Activated naive CD8-positive, alpha-beta T cell treated with anti-CD3 and anti-CD28 coated beads, Interleukin-2, amount 50 U/mL, for 16 hours (primary cell): ENCODE results near the gene OSBP.

Experiments
- DNase-seq: peaks from one replicate; pipeline ENCODE4 v3.0.0-alpha.2; 2020; ENCODE audit warnings: low read depth, low spot score

OSBP gene

GRCh38 chr11:59602432-59602831 is 13.1 kb downstream of the OSBP start:
- DNase-seq = no peak

GRCh38 chr11:59601788-59602187 is 13.8 kb downstream of the OSBP start:
- DNase-seq = no peak

- DNase-seq = no peak
Observed at GRCh38 chr11:59600636-59601035, 14.9 kb downstream of the OSBP start.

DNA sequence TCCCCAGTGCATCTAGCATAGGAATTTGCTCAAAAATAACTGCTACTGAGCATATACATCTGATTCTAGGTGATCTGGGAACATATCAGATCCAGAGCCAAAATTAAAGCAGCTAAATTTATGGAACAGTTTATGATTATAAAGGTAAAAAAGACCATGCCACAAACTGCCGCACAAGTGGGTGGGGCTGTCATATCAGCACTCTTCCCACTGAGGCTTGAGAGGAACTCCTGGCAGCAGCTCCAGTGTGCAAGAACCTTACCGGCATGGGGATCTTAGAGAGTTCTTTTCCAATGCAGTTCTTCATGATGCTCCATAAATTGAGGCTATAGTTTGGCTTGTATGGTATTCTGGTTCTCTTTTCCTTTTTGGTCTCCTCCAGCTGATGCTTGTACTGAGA is 15.3 kb downstream of the OSBP start:
- no peak for DNase-seq

DNA sequence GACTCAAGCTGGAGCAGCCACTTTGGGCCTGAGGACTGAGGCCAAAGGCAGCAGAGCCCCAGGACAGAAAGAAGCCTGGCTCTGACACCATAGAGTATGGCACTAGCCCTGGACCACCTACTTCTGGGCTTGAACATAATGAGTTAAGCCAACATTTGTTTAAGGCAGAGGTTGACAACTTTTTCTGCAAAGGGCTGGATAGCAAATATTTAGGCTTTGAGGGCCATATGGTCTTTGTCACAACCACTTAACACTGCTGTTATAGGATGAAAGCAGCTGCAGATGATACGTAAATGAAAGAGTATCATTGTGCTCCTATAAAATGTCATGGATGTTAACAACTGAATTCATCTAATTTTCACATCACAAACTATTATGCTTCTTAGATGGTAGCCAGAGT is 16.6 kb downstream of the OSBP start:
- no peak for DNase-seq

- no peak for DNase-seq
Observed at GRCh38 chr11:59584294-59584693, 31.3 kb downstream of the OSBP start.

DNA sequence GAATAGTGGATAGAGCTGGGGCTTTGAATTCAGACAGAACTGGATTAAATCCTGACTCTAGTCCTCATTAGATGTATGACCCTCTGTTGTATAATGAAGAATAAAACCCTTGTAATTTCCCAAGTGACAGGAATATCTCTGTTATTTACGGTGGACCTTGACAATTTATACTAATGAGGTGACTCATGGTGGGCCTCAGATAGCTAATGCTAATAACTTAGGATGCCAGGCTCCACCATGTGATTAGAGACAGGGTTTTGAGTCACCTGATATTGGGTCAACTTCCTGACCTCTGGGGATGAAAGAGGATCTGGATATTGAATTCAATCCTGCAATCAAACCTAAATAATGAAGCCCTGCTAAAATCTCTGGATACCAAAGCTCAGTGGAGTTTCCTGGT is 33.6 kb downstream of the OSBP start:
- DNase-seq = no peak

GRCh38 chr11:59578369-59578768 is 37.2 kb downstream of the OSBP start:
- no peak for DNase-seq

DNA sequence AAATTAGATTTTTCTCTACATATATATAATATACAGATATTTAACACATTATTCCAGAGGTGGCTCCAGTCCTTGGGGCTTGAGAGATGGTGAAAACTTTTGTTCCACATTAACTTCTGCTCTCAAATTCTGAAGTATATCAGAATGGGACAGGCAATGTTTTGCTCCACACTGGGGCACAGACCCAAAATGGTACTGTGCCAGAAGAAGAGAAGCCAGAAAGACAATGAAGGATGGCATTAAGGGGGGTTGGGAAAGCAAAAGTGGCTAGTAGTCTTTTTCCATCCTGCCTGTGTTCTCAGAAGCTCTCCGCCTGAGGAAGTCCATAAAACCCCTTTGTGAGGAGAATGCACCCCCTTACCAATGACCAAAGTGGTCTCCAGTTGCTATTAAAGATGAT is 40.1 kb downstream of the OSBP start:
- no peak for DNase-seq

- no peak for DNase-seq
Observed at GRCh38 chr11:59574932-59575502, 40.6 kb downstream of the OSBP start.

GRCh38 chr11:59574467-59574866 is 41.1 kb downstream of the OSBP start:
- DNase-seq = no peak

DNA sequence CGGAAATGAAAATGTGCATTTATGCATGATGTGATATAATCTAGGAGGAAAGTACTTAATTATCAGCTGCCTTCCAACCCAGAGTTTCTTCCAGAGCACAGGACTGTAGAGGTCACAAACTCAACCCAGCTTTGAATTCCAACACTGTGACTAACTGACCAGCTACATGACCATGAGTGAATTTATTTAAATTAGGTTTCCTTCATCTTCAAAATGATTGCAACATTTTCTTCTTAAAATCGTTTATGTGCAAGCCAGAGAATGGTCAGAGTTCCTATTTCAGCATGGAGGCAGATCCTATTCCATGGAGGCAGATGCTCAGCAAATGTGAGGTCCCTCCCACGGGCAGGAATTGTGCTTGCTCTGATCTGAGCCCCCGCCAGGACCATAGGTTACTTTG is 42.4 kb downstream of the OSBP start:
- DNase-seq = no peak

- no peak for DNase-seq
Observed at GRCh38 chr11:59572091-59572490, 43.5 kb downstream of the OSBP start.

DNA sequence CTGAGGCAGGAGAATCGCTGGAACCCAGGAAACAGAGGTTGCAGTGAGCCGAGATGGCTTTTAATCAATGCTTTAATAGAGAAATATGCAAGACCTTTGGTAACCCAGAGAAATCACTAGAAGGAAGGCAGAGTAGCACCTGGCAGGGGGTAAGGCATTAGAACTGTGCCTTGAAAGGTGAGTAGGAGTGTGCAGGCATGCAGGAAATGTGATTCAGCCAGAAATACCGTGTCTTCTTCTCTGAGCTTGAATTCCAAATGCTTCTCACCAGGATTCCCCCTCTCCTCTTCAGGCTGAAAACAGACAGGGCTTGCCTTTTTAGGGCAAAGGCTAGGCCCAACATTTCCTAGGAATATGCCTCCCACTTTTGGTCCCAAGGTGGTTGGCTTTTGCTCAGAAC is 53.3 kb downstream of the OSBP start:
- no peak for DNase-seq

- DNase-seq = peak; percentile 64
Observed at GRCh38 chr11:59560702-59561473, 54.7 kb downstream of the OSBP start.

DNA sequence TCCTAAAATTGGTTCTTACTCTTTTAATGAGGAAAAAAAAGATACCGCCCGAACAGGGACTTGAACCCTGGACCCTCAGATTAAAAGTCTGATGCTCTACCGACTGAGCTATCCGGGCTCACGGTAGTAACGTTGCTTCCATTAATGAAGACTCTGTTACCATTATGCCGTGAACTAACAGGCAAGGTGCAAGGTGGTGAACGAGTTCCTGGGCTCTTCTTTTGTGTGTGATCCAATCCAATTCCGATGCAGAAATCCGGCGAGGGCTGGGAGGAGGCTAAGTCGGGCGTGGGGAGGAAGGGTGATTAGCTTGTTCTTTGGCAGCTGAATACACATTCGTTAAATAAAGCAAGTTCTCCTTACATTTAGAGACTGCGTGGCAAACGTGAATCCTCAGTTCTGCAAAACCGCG is 55.3 kb downstream of the OSBP start:
- peak; percentile 57 for DNase-seq

GRCh38 chr11:59559886-59560285 is 55.7 kb downstream of the OSBP start:
- DNase-seq = no peak

- DNase-seq = no peak
Observed at GRCh38 chr11:59558270-59558643, 57.3 kb downstream of the OSBP start.

- DNase-seq = no peak
Observed at GRCh38 chr11:59556917-59557348, 58.6 kb downstream of the OSBP start.

DNA sequence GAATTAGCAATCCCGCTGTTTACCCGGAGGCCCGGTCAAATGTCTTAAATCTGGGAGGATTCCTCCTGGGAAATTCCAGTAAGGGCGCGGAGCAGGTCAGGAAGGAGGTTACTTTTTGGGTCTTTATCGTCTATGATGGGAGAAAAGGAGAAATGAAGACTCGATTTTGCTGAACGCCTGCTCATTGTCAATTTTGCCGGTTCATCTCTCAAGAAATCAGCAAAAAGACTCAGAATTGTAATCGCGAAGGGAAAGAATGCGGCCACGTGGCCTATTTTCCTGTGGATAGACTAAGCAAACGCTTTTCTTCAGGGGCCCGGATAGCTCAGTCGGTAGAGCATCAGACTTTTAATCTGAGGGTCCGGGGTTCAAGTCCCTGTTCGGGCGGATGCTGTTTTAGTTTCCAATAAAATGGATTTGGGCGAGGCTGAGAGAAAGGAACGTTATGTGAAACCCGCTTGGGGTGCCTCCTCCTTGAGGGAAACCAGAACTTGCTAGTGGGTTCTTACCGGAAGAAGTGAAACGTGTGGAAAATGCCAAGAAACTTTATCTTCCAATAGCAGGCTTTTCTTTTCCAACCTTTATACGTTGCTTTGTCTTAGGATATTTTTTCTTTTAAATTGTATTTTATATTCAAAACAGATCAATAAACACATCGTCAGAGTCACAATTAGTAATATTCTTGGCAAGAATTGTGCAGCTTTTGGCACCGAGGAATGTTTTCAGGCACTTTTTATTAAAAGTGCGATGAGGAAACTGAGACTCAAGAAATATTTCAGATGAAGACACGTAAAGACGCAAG is 59.3 kb downstream of the OSBP start:
- peak; percentile 51 for DNase-seq

DNA sequence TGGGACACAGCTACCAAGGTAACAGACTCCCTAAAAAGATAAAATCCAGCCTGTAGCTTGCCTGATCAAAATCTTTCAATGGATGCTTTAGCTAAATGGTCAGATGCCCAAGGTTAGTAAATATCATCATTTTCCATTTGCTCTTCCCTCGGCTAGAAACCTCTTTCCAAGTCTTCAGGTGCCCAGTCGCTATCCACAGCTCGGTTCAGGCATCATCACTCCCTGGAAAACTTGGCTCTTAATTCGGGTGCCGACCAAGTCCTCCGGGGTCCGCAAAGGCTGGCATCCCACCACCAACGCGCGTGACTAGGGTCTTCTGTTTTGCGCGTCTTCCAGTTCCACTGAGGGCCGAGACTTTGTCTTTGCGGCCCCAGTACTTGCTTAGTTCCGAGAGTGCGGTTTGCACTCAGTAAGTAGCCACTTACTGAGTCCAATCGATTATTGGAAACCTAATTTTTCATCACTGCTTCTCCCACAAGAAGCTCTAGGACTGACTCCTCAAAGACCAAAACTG is 59.9 kb downstream of the OSBP start:
- DNase-seq = no peak

GRCh38 chr11:59553323-59553722 is 62.3 kb downstream of the OSBP start:
- no peak for DNase-seq

GRCh38 chr11:59552844-59553243 is 62.7 kb downstream of the OSBP start:
- no peak for DNase-seq
